Measurements from ENCODE around the gene FRK.
"Not testable (repeated sequence)": the region's sequence is repeated elsewhere in the genome, so short reads cannot be mapped to it uniquely, and the experiment has no call there.

FRK gene

GRCh38 chr6:115934145-115934544 lies 126.5 kb downstream of the FRK start:
- DNase-seq: no peak

- DNase-seq: no peak
These were observed 128.2 kb downstream of the FRK start for GRCh38 chr6:115932481-115932880.

- DNase-seq: not testable (repeated sequence)
These were observed 132.7 kb downstream of the FRK start for GRCh38 chr6:115928000-115928399.

GRCh38 chr6:115922971-115923370 lies 137.7 kb downstream of the FRK start:
- no peak for DNase-seq

- DNase-seq: no peak
These were observed 146.6 kb downstream of the FRK start for GRCh38 chr6:115914098-115914497.

GRCh38 chr6:115909923-115910546 lies 150.7 kb downstream of the FRK start:
- DNase-seq: no peak

- DNase-seq: no peak
These were observed 151.7 kb downstream of the FRK start for GRCh38 chr6:115908906-115909559.

GRCh38 chr6:115905471-115905870 lies 155.2 kb downstream of the FRK start:
- no peak for DNase-seq

GRCh38 chr6:115902436-115902835 lies 158.3 kb downstream of the FRK start:
- DNase-seq: no peak

GRCh38 chr6:115901896-115902295 lies 158.8 kb downstream of the FRK start:
- no peak for DNase-seq

- no peak for DNase-seq
These were observed 160.9 kb downstream of the FRK start for GRCh38 chr6:115899730-115900282.

GRCh38 chr6:115898246-115898645 lies 162.4 kb downstream of the FRK start:
- no peak for DNase-seq

- no peak for DNase-seq
These were observed 164.1 kb downstream of the FRK start for GRCh38 chr6:115896538-115897129.

GRCh38 chr6:115894426-115894992 lies 166.2 kb downstream of the FRK start:
- no peak for DNase-seq

GRCh38 chr6:115891750-115892149 lies 168.9 kb downstream of the FRK start:
- DNase-seq: no peak

GRCh38 chr6:115891111-115891669 lies 169.5 kb downstream of the FRK start:
- peak; percentile 22 for DNase-seq

- no peak for DNase-seq
These were observed 170.5 kb downstream of the FRK start for GRCh38 chr6:115890238-115890637.

- DNase-seq: not testable (repeated sequence)
These were observed 171.8 kb downstream of the FRK start for GRCh38 chr6:115888687-115889470.

GRCh38 chr6:115887891-115888290 lies 172.8 kb downstream of the FRK start:
- DNase-seq: no peak

GRCh38 chr6:115885636-115886366 lies 174.9 kb downstream of the FRK start:
- no peak for DNase-seq

- no peak for DNase-seq
These were observed 177.9 kb downstream of the FRK start for GRCh38 chr6:115882771-115883170.

- no peak for DNase-seq
These were observed 178.5 kb downstream of the FRK start for GRCh38 chr6:115882174-115882573.

All from amniotic stem cell (primary cell).